ENCODE measurements around the gene ANKS3.

ANKS3 gene

GRCh38 chr16:4760221-4760910 is 26.3 kb upstream of the ANKS3 start:
- no peak for TF ChIP-seq ZBTB7A (IDR thresholded peaks at IDR 0.05; ENCODE audit: low read depth)
- no peak for TF ChIP-seq USF1 (IDR thresholded peaks at IDR 0.05)
- no peak for TF ChIP-seq TEAD4 (IDR thresholded peaks at IDR 0.05)
- no peak for TF ChIP-seq TCF12 (IDR thresholded peaks at IDR 0.05; ENCODE audit: low read depth)

GRCh38 chr16:4755687-4756086 is 21.6 kb upstream of the ANKS3 start:
- TF ChIP-seq REST (IDR thresholded peaks at IDR 0.05; ENCODE audit: low read depth) (no peak), MAX (IDR thresholded peaks at IDR 0.05) (no peak), CREB1 (IDR thresholded peaks at IDR 0.05; ENCODE audit: low read depth) (no peak), TAF1 (IDR thresholded peaks at IDR 0.05; ENCODE audit: low read depth) (no peak), FOXM1 (IDR thresholded peaks at IDR 0.05; ENCODE audit: borderline replicate concordance, low read depth) (no peak), ZBTB7A (IDR thresholded peaks at IDR 0.05; ENCODE audit: low read depth) (no peak), NFIC (IDR thresholded peaks at IDR 0.05) (no peak), USF1 (IDR thresholded peaks at IDR 0.05) (no peak), CEBPB (IDR thresholded peaks at IDR 0.05) (no peak), TEAD4 (IDR thresholded peaks at IDR 0.05) (no peak), RAD21 (IDR thresholded peaks at IDR 0.05; ENCODE audit: low read depth) (no peak), EP300 (IDR thresholded peaks at IDR 0.05; ENCODE audit: borderline replicate concordance) (no peak), TCF12 (IDR thresholded peaks at IDR 0.05; ENCODE audit: low read depth) (no peak), YY1 (IDR thresholded peaks at IDR 0.05; ENCODE audit: low read depth) (no peak), EGR1 (IDR thresholded peaks at IDR 0.05) (no peak)

DNA sequence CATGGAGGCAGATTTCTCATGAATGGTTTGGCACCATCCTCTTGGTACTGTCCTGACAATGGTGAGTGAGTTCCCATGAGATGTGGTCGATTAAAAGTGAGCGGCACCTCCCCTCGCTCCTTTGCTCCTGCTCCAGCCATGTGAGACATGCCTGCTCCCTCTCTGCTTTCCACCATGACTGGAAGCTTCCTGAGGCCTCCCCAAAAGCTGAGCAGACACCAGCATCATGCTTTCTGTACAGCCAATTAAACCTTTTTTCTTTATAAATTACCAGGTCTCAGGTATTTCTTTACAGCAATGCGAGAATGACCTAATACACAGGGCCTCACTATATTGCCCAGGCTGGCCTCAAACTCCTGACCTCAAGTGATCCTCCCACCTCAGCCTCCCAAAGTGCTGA is 20.8 kb upstream of the ANKS3 start:
- no peak for TF ChIP-seq TAF1 (IDR thresholded peaks at IDR 0.05; ENCODE audit: low read depth)
- no peak for TF ChIP-seq EP300 (IDR thresholded peaks at IDR 0.05; ENCODE audit: borderline replicate concordance)
- no peak for TF ChIP-seq TEAD4 (IDR thresholded peaks at IDR 0.05)
- TF ChIP-seq TCF12 (IDR thresholded peaks at IDR 0.05; ENCODE audit: low read depth) = no peak

GRCh38 chr16:4753227-4753626 is 19.2 kb upstream of the ANKS3 start:
- no peak for TF ChIP-seq ZBTB7A (IDR thresholded peaks at IDR 0.05; ENCODE audit: low read depth)
- no peak for TF ChIP-seq MAX (IDR thresholded peaks at IDR 0.05)
- TF ChIP-seq REST (IDR thresholded peaks at IDR 0.05; ENCODE audit: low read depth) = no peak
- TF ChIP-seq NFIC (IDR thresholded peaks at IDR 0.05) = no peak
- no peak for TF ChIP-seq EGR1 (IDR thresholded peaks at IDR 0.05)
- no peak for TF ChIP-seq FOXM1 (IDR thresholded peaks at IDR 0.05; ENCODE audit: borderline replicate concordance, low read depth)
- TF ChIP-seq CREB1 (IDR thresholded peaks at IDR 0.05; ENCODE audit: low read depth) = no peak
- no peak for TF ChIP-seq CEBPB (IDR thresholded peaks at IDR 0.05)
- TF ChIP-seq TAF1 (IDR thresholded peaks at IDR 0.05; ENCODE audit: low read depth) = no peak
- TF ChIP-seq TCF12 (IDR thresholded peaks at IDR 0.05; ENCODE audit: low read depth) = no peak

DNA sequence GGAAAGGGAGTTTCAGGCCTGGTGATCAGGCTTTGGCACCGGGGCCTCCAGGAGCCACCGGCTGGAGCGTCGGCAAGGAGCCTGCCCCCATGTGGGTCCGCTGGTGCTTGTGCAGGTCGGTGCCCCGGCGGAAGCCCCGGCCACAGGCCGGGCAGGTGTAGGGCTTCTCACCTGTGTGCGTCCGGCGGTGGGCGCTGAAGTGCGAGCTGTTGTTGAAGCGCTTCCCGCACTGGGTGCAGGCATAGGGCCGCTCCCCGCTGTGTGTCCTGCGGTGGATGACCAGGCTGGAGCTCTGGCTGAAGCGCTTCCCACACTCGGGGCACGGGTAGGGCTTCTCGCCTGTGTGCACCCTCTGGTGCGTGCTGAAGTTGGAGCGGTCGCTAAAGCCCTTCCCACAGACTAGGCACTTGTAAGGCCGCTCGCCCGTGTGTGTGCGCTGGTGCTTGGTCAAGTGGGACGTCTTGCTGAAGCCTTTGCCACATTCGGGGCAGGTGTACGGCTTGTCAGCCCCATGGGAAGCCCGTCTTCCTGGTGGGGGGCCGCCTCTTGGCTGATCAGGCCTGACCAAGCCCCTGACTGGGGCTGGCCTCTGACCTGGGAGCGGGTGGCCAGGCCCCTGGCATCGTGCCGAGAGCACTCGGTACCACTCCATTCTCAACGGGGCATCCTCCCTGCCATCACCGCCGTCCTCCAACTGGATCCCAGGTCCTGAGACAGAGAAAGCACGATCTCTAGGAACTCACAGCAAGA is 18.5 kb upstream of the ANKS3 start:
- no peak for TF ChIP-seq TEAD4 (IDR thresholded peaks at IDR 0.05)
- TF ChIP-seq EP300 (IDR thresholded peaks at IDR 0.05; ENCODE audit: borderline replicate concordance) = no peak
- no peak for TF ChIP-seq NFIC (IDR thresholded peaks at IDR 0.05)
- TF ChIP-seq CEBPB (IDR thresholded peaks at IDR 0.05) = no peak
- no peak for TF ChIP-seq TAF1 (IDR thresholded peaks at IDR 0.05; ENCODE audit: low read depth)
- no peak for TF ChIP-seq USF1 (IDR thresholded peaks at IDR 0.05)
- TF ChIP-seq REST (IDR thresholded peaks at IDR 0.05; ENCODE audit: low read depth) = no peak
- no peak for TF ChIP-seq EGR1 (IDR thresholded peaks at IDR 0.05)
- no peak for TF ChIP-seq FOXM1 (IDR thresholded peaks at IDR 0.05; ENCODE audit: borderline replicate concordance, low read depth)
- TF ChIP-seq RAD21 (IDR thresholded peaks at IDR 0.05; ENCODE audit: low read depth) = no peak
- TF ChIP-seq MAX (IDR thresholded peaks at IDR 0.05) = no peak
- TF ChIP-seq CREB1 (IDR thresholded peaks at IDR 0.05; ENCODE audit: low read depth) = no peak
